ENCODE results near the gene CRB2.

The CRB2 gene

GRCh38 chr9:123373946-123374345, 17.9 kb downstream of the CRB2 start:
- no peaks in the 10 kb centered on the region for H3K9me3 ChIP-seq (ENCODE audit: insufficient read depth, low read length, severe bottlenecking)
- no peaks in the 10 kb centered on the region for H3K27me3 ChIP-seq (ENCODE audit: insufficient read depth, low read length, poor library complexity)
- ATAC-seq (ENCODE audit: insufficient read depth, low read depth) = no peak
- peaks cover 13% of the 10 kb centered on the region for H3K4me1 ChIP-seq (ENCODE audit: insufficient read depth, low read length)
- H3K4me3 ChIP-seq (ENCODE audit: low read depth in 1 of 2, low read length in 2 of 2) = no peak overlapping the region
- no peak overlapping the region for H3K27ac ChIP-seq (ENCODE audit: low read length)
- no peak overlapping the region for H3K9ac ChIP-seq (ENCODE audit: low read depth, low read length)
- H3K4me2 ChIP-seq (ENCODE audit: insufficient read depth, low read length) = no peak overlapping the region
- H2AFZ ChIP-seq (ENCODE audit: low read depth, low read length) = no peak overlapping the region
- no peaks in the 10 kb centered on the region for H4K20me1 ChIP-seq (ENCODE audit: insufficient read depth, low read length)
- no peaks in the 10 kb centered on the region for H3K79me2 ChIP-seq (ENCODE audit: insufficient read depth, low read length)
- TF ChIP-seq, protein P1, sequence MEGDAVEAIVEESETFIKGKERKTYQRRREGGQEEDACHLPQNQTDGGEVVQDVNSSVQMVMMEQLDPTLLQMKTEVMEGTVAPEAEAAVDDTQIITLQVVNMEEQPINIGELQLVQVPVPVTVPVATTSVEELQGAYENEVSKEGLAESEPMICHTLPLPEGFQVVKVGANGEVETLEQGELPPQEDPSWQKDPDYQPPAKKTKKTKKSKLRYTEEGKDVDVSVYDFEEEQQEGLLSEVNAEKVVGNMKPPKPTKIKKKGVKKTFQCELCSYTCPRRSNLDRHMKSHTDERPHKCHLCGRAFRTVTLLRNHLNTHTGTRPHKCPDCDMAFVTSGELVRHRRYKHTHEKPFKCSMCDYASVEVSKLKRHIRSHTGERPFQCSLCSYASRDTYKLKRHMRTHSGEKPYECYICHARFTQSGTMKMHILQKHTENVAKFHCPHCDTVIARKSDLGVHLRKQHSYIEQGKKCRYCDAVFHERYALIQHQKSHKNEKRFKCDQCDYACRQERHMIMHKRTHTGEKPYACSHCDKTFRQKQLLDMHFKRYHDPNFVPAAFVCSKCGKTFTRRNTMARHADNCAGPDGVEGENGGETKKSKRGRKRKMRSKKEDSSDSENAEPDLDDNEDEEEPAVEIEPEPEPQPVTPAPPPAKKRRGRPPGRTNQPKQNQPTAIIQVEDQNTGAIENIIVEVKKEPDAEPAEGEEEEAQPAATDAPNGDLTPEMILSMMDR (IDR thresholded peaks at IDR 0.05; ENCODE audit: borderline replicate concordance, extremely low read depth, low read length, poor library complexity, severe bottlenecking) = no peak
- no peak for TF ChIP-seq EZH2 (IDR thresholded peaks at IDR 0.05; ENCODE audit: borderline replicate concordance, low read depth, low read length, severe bottlenecking)
- H3K36me3 ChIP-seq (ENCODE audit: insufficient read depth, low read length) = no peaks in the 10 kb centered on the region
- no peak for DNase-seq

- Histone ChIP-seq H3K9ac (ENCODE audit: low read depth, low read length) (no peak overlapping the region), H2AFZ (ENCODE audit: low read depth, low read length) (no peak overlapping the region), H3K9me3 (ENCODE audit: insufficient read depth, low read length, severe bottlenecking) (no peaks in the 10 kb centered on the region), H3K27me3 (ENCODE audit: insufficient read depth, low read length, poor library complexity) (no peaks in the 10 kb centered on the region), H3K4me1 (ENCODE audit: insufficient read depth, low read length) (peaks cover 13% of the 10 kb centered on the region), H3K4me3 (ENCODE audit: low read depth in 1 of 2, low read length in 2 of 2) (no peak overlapping the region), H4K20me1 (ENCODE audit: insufficient read depth, low read length) (no peaks in the 10 kb centered on the region), H3K27ac (ENCODE audit: low read length) (no peak overlapping the region), H3K4me2 (ENCODE audit: insufficient read depth, low read length) (no peak overlapping the region), H3K79me2 (ENCODE audit: insufficient read depth, low read length) (no peaks in the 10 kb centered on the region), H3K36me3 (ENCODE audit: insufficient read depth, low read length) (no peaks in the 10 kb centered on the region)
- ATAC-seq (ENCODE audit: insufficient read depth, low read depth) (peak; percentile 68), DNase-seq (peak; percentile 52)
- TF ChIP-seq, protein P1 (IDR thresholded peaks at IDR 0.05; ENCODE audit: borderline replicate concordance, extremely low read depth, low read length, poor library complexity, severe bottlenecking) = no peak
- no peak for TF ChIP-seq EZH2 (IDR thresholded peaks at IDR 0.05; ENCODE audit: borderline replicate concordance, low read depth, low read length, severe bottlenecking)
These were observed 19.6 kb downstream of the CRB2 start for GRCh38 chr9:123375469-123376132.

GRCh38 chr9:123376218-123377071, 20.4 kb downstream of the CRB2 start:
- H3K9ac ChIP-seq (ENCODE audit: low read depth, low read length) = no peak overlapping the region

More at GRCh38 chr9:123376218-123377071, 20.4 kb downstream of the CRB2 start:
- ATAC-seq (ENCODE audit: insufficient read depth, low read depth) (no peak; the same call in 2 of the 3 replicates), DNase-seq (no peak)
- Histone ChIP-seq H3K4me2 (ENCODE audit: insufficient read depth, low read length) (no peak overlapping the region), H3K27me3 (ENCODE audit: insufficient read depth, low read length, poor library complexity) (no peaks in the 10 kb centered on the region), H4K20me1 (ENCODE audit: insufficient read depth, low read length) (no peaks in the 10 kb centered on the region), H3K27ac (ENCODE audit: low read length) (no peak overlapping the region), H3K79me2 (ENCODE audit: insufficient read depth, low read length) (no peaks in the 10 kb centered on the region), H2AFZ (ENCODE audit: low read depth, low read length) (no peak overlapping the region), H3K4me3 (ENCODE audit: low read depth in 1 of 2, low read length in 2 of 2) (no peak overlapping the region), H3K36me3 (ENCODE audit: insufficient read depth, low read length) (no peaks in the 10 kb centered on the region), H3K9me3 (ENCODE audit: insufficient read depth, low read length, severe bottlenecking) (no peaks in the 10 kb centered on the region), H3K4me1 (ENCODE audit: insufficient read depth, low read length) (peaks cover 13% of the 10 kb centered on the region)
- TF ChIP-seq, protein P1 (IDR thresholded peaks at IDR 0.05; ENCODE audit: borderline replicate concordance, extremely low read depth, low read length, poor library complexity, severe bottlenecking) = no peak
- no peak for TF ChIP-seq EZH2 (IDR thresholded peaks at IDR 0.05; ENCODE audit: borderline replicate concordance, low read depth, low read length, severe bottlenecking)
